Astrocyte (in vitro differentiated cells and primary cell): ENCODE measurements around the gene TMEM31. TPM values are rescaled to one million over a fixed set of nuclear protein-coding genes. Genes with fewer than 3 reads are reported as not detected.

ENCODE experiments used
- DNase-seq: peaks from one replicate; pipeline ENCODE4 v3.0.0-alpha.2; 2010; ENCODE audit warnings: low read depth
- FAIRE-seq: peaks from 2 replicates; lab custom pipeline; 2011; peaks lifted over from hg19 to GRCh38; lab: Jason Lieb, UNC
- H2AFZ ChIP-seq: 2 replicates; pipeline ENCODE4 v1.6.0; 2012; ENCODE audit warnings: low read depth, low read length, inconsistent platforms
- H3K27ac ChIP-seq: 2 replicates; pipeline ENCODE4 v1.5.1; 2011; ENCODE audit warnings: low read depth, low read length, inconsistent platforms
- H3K27me3 ChIP-seq: 2 replicates; pipeline ENCODE4 v1.6.0; 2011; ENCODE audit warnings: low read length, inconsistent platforms; ENCODE audit not compliant: insufficient read depth
- H3K36me3 ChIP-seq: 2 replicates; pipeline ENCODE4 v1.5.1; 2011; ENCODE audit warnings: low read length, inconsistent platforms; ENCODE audit not compliant: insufficient read depth
- H3K4me1 ChIP-seq: 2 replicates; pipeline ENCODE4 v1.5.1; 2011; ENCODE audit warnings: low read length, inconsistent platforms; ENCODE audit not compliant: insufficient read depth
- H3K4me2 ChIP-seq: 2 replicates; pipeline ENCODE4 v1.6.0; 2012; ENCODE audit warnings: low read length, inconsistent platforms
- H3K4me3 ChIP-seq: 2 replicates; pipeline ENCODE4 v1.5.1; 2011; ENCODE audit warnings: low read depth, mild to moderate bottlenecking, low read length, inconsistent platforms; ENCODE audit not compliant: insufficient read depth
- H3K79me2 ChIP-seq: 2 replicates; pipeline ENCODE4 v1.6.0; 2012; ENCODE audit warnings: mild to moderate bottlenecking, low read length, inconsistent platforms; ENCODE audit not compliant: insufficient read depth
- H3K9ac ChIP-seq: 2 replicates; pipeline ENCODE4 v1.6.0; 2012; ENCODE audit warnings: mild to moderate bottlenecking, low read length, inconsistent platforms
- H3K9me3 ChIP-seq: 2 replicates; pipeline ENCODE4 v1.5.1; 2012; ENCODE audit warnings: low read depth, mild to moderate bottlenecking, low read length, inconsistent platforms; ENCODE audit not compliant: insufficient read depth
- H4K20me1 ChIP-seq: 2 replicates; pipeline ENCODE4 v1.6.0; 2012; ENCODE audit warnings: low read length, inconsistent platforms; ENCODE audit not compliant: insufficient read depth
- H3K27ac Mint-ChIP-seq: one replicate; pipeline ENCODE4 v1.8.0; 2021; ENCODE audit warnings: mild to moderate bottlenecking, mixed read lengths; ENCODE audit not compliant: unreplicated experiment
- H3K27me3 Mint-ChIP-seq: one replicate; pipeline ENCODE4 v1.8.0; 2021; ENCODE audit warnings: low read depth, mixed read lengths; ENCODE audit not compliant: unreplicated experiment
- H3K36me3 Mint-ChIP-seq: one replicate; pipeline ENCODE4 v1.8.0; 2021; ENCODE audit warnings: low read depth, mixed read lengths; ENCODE audit not compliant: unreplicated experiment
- H3K4me1 Mint-ChIP-seq: one replicate; pipeline ENCODE4 v1.8.0; 2021; ENCODE audit warnings: low read depth, mixed read lengths; ENCODE audit not compliant: unreplicated experiment
- H3K4me3 Mint-ChIP-seq: one replicate; pipeline ENCODE4 v1.8.0; 2021; ENCODE audit warnings: mild to moderate bottlenecking, moderate library complexity, mixed read lengths; ENCODE audit not compliant: unreplicated experiment
- H3K9me3 Mint-ChIP-seq: one replicate; pipeline ENCODE4 v1.8.0; 2021; ENCODE audit warnings: mild to moderate bottlenecking, mixed read lengths; ENCODE audit not compliant: unreplicated experiment
- EZH2 ChIP-seq: IDR thresholded peaks from 2 replicates; pipeline ENCODE4 v1.6.1; 2012; ENCODE audit warnings: mild to moderate bottlenecking, low read length, inconsistent platforms; ENCODE audit not compliant: insufficient read depth
- total RNA-seq: library from RNA; stranded (reverse); gene quantifications from 2 replicates; pipeline ENCODE4 v1.2.1, GENCODE V29; 2021
- TF ChIP-seq, protein P1 (sequence below): IDR thresholded peaks from 2 replicates; pipeline ENCODE4 v1.5.1; 2011; ENCODE audit warnings: low read depth, mild to moderate bottlenecking, inconsistent platforms, low read length, moderate library complexity; ENCODE audit not compliant: insufficient read depth

The TMEM31 gene
- total RNA-seq, 1 donor from 2014 or later, result 0.43 TPM

DNA sequence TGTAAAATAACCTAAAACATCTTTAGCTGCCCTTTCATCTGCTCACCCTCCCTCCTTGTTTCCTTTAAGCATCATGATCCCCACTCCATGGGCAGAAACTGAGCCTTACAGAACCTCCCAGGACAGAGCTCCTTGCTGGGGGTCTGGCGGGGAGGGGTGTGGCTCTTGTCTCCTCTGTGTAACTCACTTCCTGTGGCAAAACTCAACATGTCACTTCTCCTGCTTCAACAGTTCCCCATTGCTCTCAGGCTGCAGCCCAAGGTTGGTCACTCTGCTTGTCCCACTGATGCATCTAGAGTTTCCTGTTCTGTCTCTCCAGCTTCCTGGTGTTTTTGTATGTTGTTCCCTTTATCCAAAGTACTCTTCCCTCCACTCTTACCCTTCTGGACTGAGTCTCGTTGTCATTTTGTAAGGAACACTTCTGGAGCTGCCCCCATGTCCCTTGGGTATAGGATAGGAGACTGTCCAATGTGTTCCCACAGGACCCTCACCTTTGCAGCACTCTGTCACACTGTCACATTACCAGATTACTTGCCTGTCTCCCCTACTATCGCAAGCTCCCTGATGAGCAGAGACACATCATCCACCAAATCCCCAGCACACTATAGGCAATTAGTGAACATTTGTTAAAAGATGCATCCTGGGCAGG is 19.6 kb downstream of the TMEM31 start:
- H3K4me3 Mint-ChIP-seq, result peak overlapping the region; percentile 17
- FAIRE-seq, result no peak
- no peaks in the 10 kb centered on the region for H3K9me3 Mint-ChIP-seq
- H3K27me3 Mint-ChIP-seq, result peaks cover 6% of the 10 kb centered on the region
- Histone ChIP-seq H3K36me3 (no peaks in the 10 kb centered on the region), H3K4me3 (no peak overlapping the region), H3K9me3 (no peaks in the 10 kb centered on the region), H4K20me1 (no peaks in the 10 kb centered on the region), H3K4me1 (peaks cover 35% of the 10 kb centered on the region), H3K79me2 (no peaks in the 10 kb centered on the region), H3K9ac (peak overlapping the region; percentile 77), H3K27ac (peak overlapping the region; percentile 93), H3K27me3 (no peaks in the 10 kb centered on the region), H2AFZ (peak overlapping the region; percentile 37), H3K4me2 (peak overlapping the region; percentile 72)
- H3K27ac Mint-ChIP-seq, result peak overlapping the region; percentile 95
- TF ChIP-seq, protein P1, sequence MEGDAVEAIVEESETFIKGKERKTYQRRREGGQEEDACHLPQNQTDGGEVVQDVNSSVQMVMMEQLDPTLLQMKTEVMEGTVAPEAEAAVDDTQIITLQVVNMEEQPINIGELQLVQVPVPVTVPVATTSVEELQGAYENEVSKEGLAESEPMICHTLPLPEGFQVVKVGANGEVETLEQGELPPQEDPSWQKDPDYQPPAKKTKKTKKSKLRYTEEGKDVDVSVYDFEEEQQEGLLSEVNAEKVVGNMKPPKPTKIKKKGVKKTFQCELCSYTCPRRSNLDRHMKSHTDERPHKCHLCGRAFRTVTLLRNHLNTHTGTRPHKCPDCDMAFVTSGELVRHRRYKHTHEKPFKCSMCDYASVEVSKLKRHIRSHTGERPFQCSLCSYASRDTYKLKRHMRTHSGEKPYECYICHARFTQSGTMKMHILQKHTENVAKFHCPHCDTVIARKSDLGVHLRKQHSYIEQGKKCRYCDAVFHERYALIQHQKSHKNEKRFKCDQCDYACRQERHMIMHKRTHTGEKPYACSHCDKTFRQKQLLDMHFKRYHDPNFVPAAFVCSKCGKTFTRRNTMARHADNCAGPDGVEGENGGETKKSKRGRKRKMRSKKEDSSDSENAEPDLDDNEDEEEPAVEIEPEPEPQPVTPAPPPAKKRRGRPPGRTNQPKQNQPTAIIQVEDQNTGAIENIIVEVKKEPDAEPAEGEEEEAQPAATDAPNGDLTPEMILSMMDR, result no peak
- TF ChIP-seq EZH2, result no peak
- H3K36me3 Mint-ChIP-seq, result no peaks in the 10 kb centered on the region
- DNase-seq, result no peak
- peaks cover 18% of the 10 kb centered on the region for H3K4me1 Mint-ChIP-seq

DNA sequence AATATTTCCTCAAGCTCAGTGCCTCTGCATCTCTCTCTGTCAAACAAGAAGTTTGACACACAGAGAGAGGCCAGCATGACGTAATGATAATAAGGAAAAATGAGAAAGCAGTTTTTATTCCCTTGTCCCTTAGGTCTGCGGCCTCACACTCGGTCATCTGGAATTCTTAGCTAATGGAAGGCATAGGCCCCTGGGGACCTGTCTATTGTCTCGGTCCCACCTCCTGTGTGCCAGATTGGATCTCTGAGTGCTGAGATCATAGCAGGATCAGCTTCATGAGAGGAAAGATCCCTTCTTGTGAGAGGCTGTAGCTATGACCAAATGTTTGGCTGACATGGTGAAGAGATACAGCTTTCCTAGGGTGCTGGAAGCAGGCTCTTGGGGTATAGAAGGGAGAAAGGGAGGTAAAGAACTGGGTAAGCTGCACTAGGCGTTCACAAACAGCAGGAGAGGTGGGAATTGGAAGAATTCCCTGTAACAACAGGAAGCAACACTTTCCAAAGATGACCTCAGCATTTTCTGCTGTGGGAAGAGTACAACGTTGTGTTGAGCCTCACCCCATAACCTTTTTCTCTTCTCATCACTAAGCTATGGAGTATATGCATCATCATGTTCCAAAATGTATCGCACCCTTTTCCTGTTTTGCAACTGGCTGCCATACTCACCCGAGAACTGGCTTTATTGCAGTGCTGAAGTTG is 20.2 kb downstream of the TMEM31 start:
- H3K79me2 ChIP-seq, result no peaks in the 10 kb centered on the region
- no peak overlapping the region for H3K4me3 ChIP-seq
- FAIRE-seq (peak; percentile 95), DNase-seq (peak; percentile 77)
- Mint-ChIP-seq H3K4me1 (peaks cover 18% of the 10 kb centered on the region), H3K9me3 (no peaks in the 10 kb centered on the region), H3K27me3 (peaks cover 3% of the 10 kb centered on the region), H3K27ac (peak overlapping the region; percentile 95), H3K4me3 (no peak overlapping the region), H3K36me3 (no peaks in the 10 kb centered on the region)
- no peaks in the 10 kb centered on the region for H4K20me1 ChIP-seq
- H2AFZ ChIP-seq, result peak overlapping the region; percentile 69
- H3K27ac ChIP-seq, result peak overlapping the region; percentile 93
- TF ChIP-seq EZH2, result no peak
- TF ChIP-seq, protein P1, result no peak
- no peaks in the 10 kb centered on the region for H3K27me3 ChIP-seq
- peak overlapping the region; percentile 72 for H3K4me2 ChIP-seq
- no peaks in the 10 kb centered on the region for H3K9me3 ChIP-seq
- H3K36me3 ChIP-seq, result no peaks in the 10 kb centered on the region
- H3K4me1 ChIP-seq, result peaks cover 35% of the 10 kb centered on the region
- H3K9ac ChIP-seq, result peak overlapping the region; percentile 77

DNA sequence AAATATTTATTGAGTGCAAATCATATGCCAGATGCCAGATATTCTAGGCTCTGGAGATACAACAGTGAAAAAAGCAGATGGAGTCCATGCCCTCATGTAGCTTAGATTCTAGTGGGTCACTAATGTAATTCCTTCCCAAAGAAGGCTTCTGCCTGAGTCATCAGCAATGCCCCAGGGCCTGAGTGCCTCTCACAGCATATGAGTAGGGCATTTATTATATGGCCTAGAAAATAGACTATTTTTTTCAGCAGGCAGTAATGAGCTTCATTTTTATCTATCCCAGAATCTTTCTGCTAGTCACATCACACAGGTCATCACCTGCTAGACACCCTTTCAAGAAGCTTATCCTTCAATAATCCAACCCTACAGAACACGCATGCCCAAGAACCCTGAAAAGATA is 22.3 kb downstream of the TMEM31 start:
- Histone ChIP-seq H3K4me1 (peaks cover 35% of the 10 kb centered on the region), H3K4me2 (no peak overlapping the region), H2AFZ (no peak overlapping the region), H4K20me1 (no peaks in the 10 kb centered on the region), H3K36me3 (no peaks in the 10 kb centered on the region), H3K9me3 (no peaks in the 10 kb centered on the region), H3K27me3 (no peaks in the 10 kb centered on the region), H3K4me3 (no peak overlapping the region), H3K79me2 (no peaks in the 10 kb centered on the region), H3K27ac (no peak overlapping the region), H3K9ac (no peak overlapping the region)
- no peak for FAIRE-seq
- DNase-seq, result no peak
- H3K27ac Mint-ChIP-seq, result no peak overlapping the region
- no peak overlapping the region for H3K4me3 Mint-ChIP-seq
- TF ChIP-seq, protein P1, result no peak
- no peak for TF ChIP-seq EZH2
- H3K9me3 Mint-ChIP-seq, result no peaks in the 10 kb centered on the region
- no peaks in the 10 kb centered on the region for H3K36me3 Mint-ChIP-seq
- H3K4me1 Mint-ChIP-seq, result peaks cover 18% of the 10 kb centered on the region
- H3K27me3 Mint-ChIP-seq, result no peaks in the 10 kb centered on the region
